ENCODE measurements around the gene SUSD4. TPM values are rescaled to one million over a fixed set of nuclear protein-coding genes. Genes with fewer than 3 reads are reported as not detected.

SUSD4 gene
- total and polyA plus RNA-seq, 2 of the 8 experiments (the other 6 are each of a cell fraction or from before 2014, with no cell fraction given), result 3.9 to 5.2 TPM

DNA sequence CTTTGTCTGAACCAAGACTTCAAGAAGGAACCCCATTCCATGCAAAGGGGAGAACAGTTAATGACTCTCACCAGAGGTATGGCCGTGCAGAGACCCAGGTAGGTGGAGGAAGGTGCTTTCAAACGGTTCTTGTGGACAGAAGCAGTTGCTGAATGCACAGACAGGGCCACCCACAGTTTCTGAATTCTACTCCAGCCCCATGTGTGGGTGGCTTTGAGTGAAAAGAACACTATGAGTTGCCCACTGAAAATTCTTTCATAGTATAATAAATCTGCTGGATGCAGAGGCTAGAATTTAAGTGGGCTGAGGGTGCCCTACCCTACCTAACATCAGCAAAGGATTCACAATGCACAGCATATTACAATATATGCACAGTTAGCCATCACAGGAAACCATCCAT is 22.0 kb upstream of the SUSD4 start:
- Histone ChIP-seq H3K4me2 (ENCODE audit: insufficient read depth in 1 of 2, low read depth in 2 of 2, low read length in 2 of 2) (no peak overlapping the region), H3K36me3 (ENCODE audit: control insufficient read depth in 2 of 4, insufficient read depth in 4 of 4, low read length in 3 of 4) (no peaks in the 10 kb centered on the region), H2BK120ac (replicated peaks; ENCODE audit: low read depth, low read length) (no peak overlapping the region), H4K5ac (ENCODE audit: insufficient read length, low read depth, low read length) (no peak overlapping the region), H3K79me1 (ENCODE audit: low read depth, low read length) (no peaks in the 10 kb centered on the region), H4K91ac (replicated peaks; ENCODE audit: insufficient read length, low read length) (no peak overlapping the region), H3K9me3 (ENCODE audit: insufficient read depth in 2 of 2, low read depth in 1 of 2, low read length in 1 of 2) (no peaks in the 10 kb centered on the region), H3K23me2 (ENCODE audit: low read depth, low read length) (no peaks in the 10 kb centered on the region), H3K18ac (ENCODE audit: extremely low read depth, low read length) (no peak overlapping the region), H3K4me3 (ENCODE audit: extremely low read depth in 1 of 4, insufficient read depth in 2 of 4, low read depth in 3 of 4, low read length in 4 of 4) (no peak overlapping the region), H2BK12ac (ENCODE audit: low read depth, low read length) (no peak overlapping the region), H3K79me2 (ENCODE audit: control insufficient read depth in 1 of 2, insufficient read depth in 2 of 2, low read length in 2 of 2) (no peaks in the 10 kb centered on the region), H2AK5ac (ENCODE audit: low read depth, low read length) (no peak overlapping the region), H3K56ac (replicated peaks; ENCODE audit: insufficient read length, low read depth, low read length) (no peak overlapping the region), H3K4ac (replicated peaks; ENCODE audit: insufficient read length, low read depth, low read length) (no peak overlapping the region), H3K4me1 (replicated peaks in 1 of 4; ENCODE audit: control insufficient read depth in 3 of 4, insufficient read depth in 4 of 4, low read length in 3 of 4) (no peaks in the 10 kb centered on the region), H3K9ac (replicated peaks in 1 of 4; ENCODE audit: extremely low read depth in 1 of 4, low read depth in 3 of 4, low read length in 3 of 4) (no peak overlapping the region), H2BK20ac (ENCODE audit: low read length) (no peak overlapping the region), H2BK15ac (ENCODE audit: low read length) (no peak overlapping the region), H2AFZ (ENCODE audit: low read length) (no peak overlapping the region), H4K8ac (ENCODE audit: extremely low read depth, insufficient read depth, low read length) (no peak overlapping the region), H3K27ac (ENCODE audit: low read depth, low read length) (no peak overlapping the region), H3K14ac (ENCODE audit: insufficient read length) (no peak overlapping the region), H3K27me3 (replicated peaks in 1 of 4; ENCODE audit: control insufficient read depth in 3 of 4, extremely low read depth in 1 of 4, insufficient read depth in 3 of 4, low read length in 3 of 4) (no peaks in the 10 kb centered on the region; a peak in 2 of 7 replicates), H3K23ac (ENCODE audit: insufficient read length) (no peak overlapping the region), H2BK5ac (ENCODE audit: low read depth, low read length) (no peak overlapping the region), H4K20me1 (replicated peaks in 1 of 2; ENCODE audit: control insufficient read depth in 1 of 2, insufficient read depth in 2 of 2, low read length in 2 of 2) (no peaks in the 10 kb centered on the region)
- ChIA-PET POLR2A (ENCODE audit: partially characterized antibody) (no interaction called here), CTCF (ENCODE audit: partially characterized antibody) (interaction anchor here (0.7 kb wide), 1 partner anchor 101 kb away, joined by 4 read pairs; no protein-coding TSS in a partner anchor)
- 77% methylated on average over 2 of the region's 2 CpGs; no CpG with 5 or more reads in 1 of the 2 experiments for WGBS, 2 experiments (ENCODE audit: extremely low coverage in 1 of 2, insufficient coverage in 1 of 2, insufficient read length in 1 of 2, insufficient replicate concordance in 2 of 2, low coverage in 1 of 2, low lambda C conversion rate in 2 of 2, missing lambda C conversion rate in 1 of 2)
- FAIRE-seq, result no peak
- DNase-seq (ENCODE audit: low read depth in 1 of 2, low spot score in 2 of 2), result no peak
- TF ChIP-seq POLR2AphosphoS5 (IDR thresholded peaks at IDR 0.05; ENCODE audit: low read depth, low read length), result no peak
- no peak for TF ChIP-seq ATF3 (IDR thresholded peaks at IDR 0.05; ENCODE audit: insufficient read depth, low read depth, low read length)
- TF ChIP-seq BRCA1 (IDR thresholded peaks at IDR 0.05; ENCODE audit: low read depth, low read length), result no peak
- TF ChIP-seq YY1 (IDR thresholded peaks at IDR 0.05; ENCODE audit: low read depth, low read length), result no peak
- no peak for TF ChIP-seq RXRA (IDR thresholded peaks at IDR 0.05; ENCODE audit: insufficient read depth, low read depth, low read length)
- no peak for TF ChIP-seq TAF7 (optimal IDR thresholded peaks at IDR 0.05; ENCODE audit: borderline replicate concordance, low read depth, low read length)
- no peak for TF ChIP-seq HDAC6 (IDR thresholded peaks at IDR 0.05; ENCODE audit: low read depth, low read length)
- no peak for TF ChIP-seq SIRT6 (IDR thresholded peaks at IDR 0.05; ENCODE audit: low read length)
- TF ChIP-seq, protein P1, sequence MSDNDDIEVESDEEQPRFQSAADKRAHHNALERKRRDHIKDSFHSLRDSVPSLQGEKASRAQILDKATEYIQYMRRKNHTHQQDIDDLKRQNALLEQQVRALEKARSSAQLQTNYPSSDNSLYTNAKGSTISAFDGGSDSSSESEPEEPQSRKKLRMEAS (IDR thresholded peaks at IDR 0.05), result no peak
- no peak for TF ChIP-seq SP2 (IDR thresholded peaks at IDR 0.05; ENCODE audit: low read length)
- no peak for TF ChIP-seq EGR1 (IDR thresholded peaks at IDR 0.05; ENCODE audit: borderline replicate concordance, low read depth, low read length)
- TF ChIP-seq EP300 (IDR thresholded peaks at IDR 0.05; ENCODE audit: borderline replicate concordance in 1 of 2, low read depth in 2 of 2, low read length in 2 of 2), result no peak
- TF ChIP-seq JUN (IDR thresholded peaks at IDR 0.05; ENCODE audit: low read depth, low read length), result no peak
- TF ChIP-seq KDM5A (IDR thresholded peaks at IDR 0.05; ENCODE audit: low read length), result no peak
- no peak for TF ChIP-seq CREB1 (IDR thresholded peaks at IDR 0.05)

Data from H1 (cell line).